ENCODE results near the gene ZNF860.

The ZNF860 gene

DNA sequence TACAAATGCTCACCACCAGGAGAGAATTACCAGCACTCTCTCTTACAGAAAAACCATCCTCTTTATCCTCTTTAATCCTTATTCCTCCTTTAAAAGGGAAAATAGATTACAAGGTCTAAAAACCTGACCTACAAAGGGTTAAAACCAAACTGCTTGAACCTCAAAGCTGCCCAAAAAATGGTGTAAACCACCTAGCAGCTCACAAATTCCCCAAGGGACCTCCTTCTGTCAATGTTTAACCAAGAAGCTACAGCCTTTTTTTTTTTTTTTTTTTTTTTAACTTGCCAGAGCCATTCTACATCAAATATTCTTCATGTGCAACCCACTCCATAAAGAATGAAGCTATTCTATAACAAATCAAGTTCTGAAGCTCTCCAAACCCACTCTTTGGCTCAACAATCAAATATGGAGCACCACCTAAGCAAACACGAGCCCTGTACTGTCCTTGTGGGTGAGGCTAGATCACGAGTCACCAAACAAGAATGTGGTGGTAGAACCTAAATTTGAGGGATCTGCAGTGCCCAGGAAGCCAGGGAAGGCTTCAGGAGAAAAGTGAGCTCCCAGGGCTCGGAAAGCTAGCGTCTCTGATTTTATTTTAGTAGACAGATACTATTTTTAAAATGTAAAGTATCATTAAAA, 20.6 kb upstream of the ZNF860 start:
- H3K4me3 ChIP-seq (ENCODE audit: low read depth, low read length) = no peak overlapping the region
- TF ChIP-seq, protein P1, sequence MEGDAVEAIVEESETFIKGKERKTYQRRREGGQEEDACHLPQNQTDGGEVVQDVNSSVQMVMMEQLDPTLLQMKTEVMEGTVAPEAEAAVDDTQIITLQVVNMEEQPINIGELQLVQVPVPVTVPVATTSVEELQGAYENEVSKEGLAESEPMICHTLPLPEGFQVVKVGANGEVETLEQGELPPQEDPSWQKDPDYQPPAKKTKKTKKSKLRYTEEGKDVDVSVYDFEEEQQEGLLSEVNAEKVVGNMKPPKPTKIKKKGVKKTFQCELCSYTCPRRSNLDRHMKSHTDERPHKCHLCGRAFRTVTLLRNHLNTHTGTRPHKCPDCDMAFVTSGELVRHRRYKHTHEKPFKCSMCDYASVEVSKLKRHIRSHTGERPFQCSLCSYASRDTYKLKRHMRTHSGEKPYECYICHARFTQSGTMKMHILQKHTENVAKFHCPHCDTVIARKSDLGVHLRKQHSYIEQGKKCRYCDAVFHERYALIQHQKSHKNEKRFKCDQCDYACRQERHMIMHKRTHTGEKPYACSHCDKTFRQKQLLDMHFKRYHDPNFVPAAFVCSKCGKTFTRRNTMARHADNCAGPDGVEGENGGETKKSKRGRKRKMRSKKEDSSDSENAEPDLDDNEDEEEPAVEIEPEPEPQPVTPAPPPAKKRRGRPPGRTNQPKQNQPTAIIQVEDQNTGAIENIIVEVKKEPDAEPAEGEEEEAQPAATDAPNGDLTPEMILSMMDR (IDR thresholded peaks at IDR 0.05; ENCODE audit: low read depth, low read length) = no peak

DNA sequence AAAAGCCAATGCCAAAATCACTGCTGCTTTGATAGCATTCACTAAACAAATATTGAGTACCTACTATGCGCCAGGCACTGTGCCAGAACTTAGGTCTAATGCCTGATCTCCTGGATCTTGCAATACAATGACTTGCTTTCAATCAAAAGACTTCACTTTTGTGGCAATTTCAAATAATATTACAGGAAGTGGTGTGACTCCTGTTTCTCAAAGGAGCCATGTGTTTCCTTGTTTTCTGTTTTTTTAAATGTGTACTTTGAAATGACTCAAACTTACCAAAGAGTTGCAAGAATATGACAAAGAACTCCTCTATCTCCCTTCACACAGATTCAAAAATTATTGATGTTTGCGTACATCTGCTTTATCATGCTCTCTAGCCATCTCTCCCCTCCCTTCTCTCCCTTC, 18.7 kb upstream of the ZNF860 start:
- H3K4me3 ChIP-seq (ENCODE audit: low read depth, low read length) = no peak overlapping the region
- TF ChIP-seq, protein P1 (IDR thresholded peaks at IDR 0.05; ENCODE audit: low read depth, low read length) = no peak

DNA sequence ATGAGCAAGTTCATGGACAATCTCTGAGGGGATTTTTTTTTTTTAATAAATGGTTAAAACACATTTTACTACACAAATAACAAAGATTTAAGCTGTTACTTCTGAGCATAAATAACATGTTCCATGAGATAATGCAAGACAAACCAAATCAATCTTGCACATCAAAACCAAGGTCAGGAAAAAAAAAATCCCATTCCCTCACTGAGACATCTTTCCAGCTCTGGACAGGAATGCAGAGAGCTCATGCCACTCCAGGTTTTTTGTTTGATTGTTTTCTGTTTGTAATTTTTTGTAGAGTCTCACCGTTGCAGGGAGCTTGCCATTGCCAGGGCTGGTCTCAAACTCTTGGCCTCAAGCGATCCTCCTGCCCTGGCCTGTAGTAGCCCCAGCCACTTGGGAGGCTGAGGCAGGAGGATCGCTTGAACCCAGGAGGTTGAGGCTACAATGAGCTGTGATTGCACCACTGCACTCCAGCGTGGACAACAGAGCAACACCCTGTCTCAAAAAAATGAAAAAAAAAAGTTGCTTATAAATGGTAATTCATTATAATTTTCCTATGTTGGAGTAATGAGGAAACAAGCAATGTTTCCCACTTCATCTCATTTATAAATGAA, 14.5 kb upstream of the ZNF860 start:
- TF ChIP-seq, protein P1 (IDR thresholded peaks at IDR 0.05; ENCODE audit: low read depth, low read length) = no peak
- H3K4me3 ChIP-seq (ENCODE audit: low read depth, low read length) = no peak overlapping the region

DNA sequence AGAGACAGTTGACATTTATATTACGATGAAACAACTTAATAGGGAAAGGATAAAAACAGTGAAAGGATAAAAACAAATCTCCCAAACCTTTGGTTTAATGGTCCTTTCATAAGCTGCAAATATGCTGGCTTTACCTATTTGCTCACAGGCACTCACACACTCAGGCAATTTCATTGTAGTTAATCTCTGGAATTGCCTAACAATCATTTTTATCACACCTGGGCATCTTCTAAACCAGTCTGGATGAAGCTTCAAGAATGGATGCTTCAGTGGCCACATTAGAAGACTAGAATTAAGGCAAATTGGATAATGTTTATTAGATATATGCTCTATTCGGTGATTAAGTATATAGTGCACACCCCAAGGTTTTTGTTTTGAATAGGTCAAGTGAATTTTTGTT, 14.0 kb upstream of the ZNF860 start:
- TF ChIP-seq, protein P1 (IDR thresholded peaks at IDR 0.05; ENCODE audit: low read depth, low read length) = no peak
- no peak overlapping the region for H3K4me3 ChIP-seq (ENCODE audit: low read depth, low read length)

DNA sequence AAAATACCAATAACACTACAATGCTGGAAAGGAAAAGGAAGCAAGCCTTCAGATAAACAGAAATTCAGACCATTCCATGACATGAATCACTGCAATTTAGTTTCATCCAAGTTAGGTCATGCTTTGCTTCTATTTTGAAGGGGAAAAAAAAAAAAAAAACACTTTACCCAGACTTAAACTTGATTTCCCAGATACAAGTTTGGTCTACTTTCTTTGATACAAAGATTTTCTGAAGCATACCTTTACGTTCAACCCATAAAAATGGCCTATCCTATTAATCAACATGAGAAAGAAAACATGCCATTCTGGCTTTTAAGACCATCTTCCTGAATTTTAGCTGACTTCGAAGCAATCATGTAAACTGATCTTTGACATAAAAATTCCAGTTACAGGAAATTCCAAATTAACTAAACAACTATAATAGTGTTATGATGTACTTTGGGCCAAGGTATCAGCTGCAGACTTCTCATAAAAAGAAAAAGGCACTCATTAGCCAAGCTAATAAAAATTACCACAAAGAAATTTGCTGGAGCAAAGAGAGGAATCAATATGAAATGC, 13.1 kb upstream of the ZNF860 start:
- peak overlapping the region; percentile 38 for H3K4me3 ChIP-seq (ENCODE audit: low read depth, low read length)
- TF ChIP-seq, protein P1 (IDR thresholded peaks at IDR 0.05; ENCODE audit: low read depth, low read length) = no peak

DNA sequence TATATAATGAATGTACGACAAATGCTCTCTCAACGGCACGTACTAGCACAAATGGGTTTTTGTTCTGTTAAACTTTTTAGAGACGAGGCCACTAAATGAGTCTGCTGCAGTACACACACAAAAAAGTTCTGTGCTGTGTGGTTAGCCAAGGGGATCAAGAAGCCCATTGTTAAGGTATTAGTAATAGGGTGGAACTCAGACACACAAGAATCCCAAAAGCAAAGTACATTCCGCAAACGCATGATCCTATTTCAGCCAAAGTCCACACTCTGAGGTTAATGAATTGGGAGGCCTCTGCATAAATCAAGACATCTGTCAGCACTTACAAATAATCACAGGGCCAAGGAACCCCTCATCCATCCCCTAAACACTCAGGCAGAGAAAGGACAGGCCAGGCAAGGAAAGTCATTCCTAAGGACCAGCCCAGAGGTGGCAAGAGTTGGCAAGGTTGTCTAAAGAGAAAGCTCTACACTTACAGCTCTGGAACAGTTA, 12.6 kb upstream of the ZNF860 start:
- TF ChIP-seq, protein P1 (IDR thresholded peaks at IDR 0.05; ENCODE audit: low read depth, low read length) = no peak
- peak overlapping the region; percentile 38 for H3K4me3 ChIP-seq (ENCODE audit: low read depth, low read length)

DNA sequence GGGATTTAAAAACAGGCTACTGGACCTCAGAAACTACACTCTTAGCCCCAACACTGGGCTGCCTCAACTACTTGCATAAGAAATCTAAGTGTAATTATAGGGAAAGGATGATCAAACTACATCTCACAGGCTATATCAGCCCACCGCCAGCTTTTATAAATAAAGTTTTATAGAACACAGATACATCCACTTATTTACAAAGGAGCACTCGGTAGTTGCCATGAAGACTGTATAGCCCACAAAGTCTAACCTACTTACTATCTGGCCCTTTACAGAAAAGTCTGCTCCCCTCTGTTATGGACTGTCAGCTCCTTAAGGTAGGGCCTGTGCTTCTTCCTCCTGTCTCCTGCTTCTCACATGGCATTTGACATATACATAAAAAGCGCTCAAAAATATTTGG, 9.9 kb upstream of the ZNF860 start:
- no peak overlapping the region for H3K4me3 ChIP-seq (ENCODE audit: low read depth, low read length)
- TF ChIP-seq, protein P1 (IDR thresholded peaks at IDR 0.05; ENCODE audit: low read depth, low read length) = no peak

All from WI38 (cell line).